Measurements from ENCODE around the gene PRRG2.

GRCh38 chr19:49587227-49587626 is 6.1 kb downstream of the PRRG2 start:
- no peak for TF ChIP-seq CTCF (IDR thresholded peaks at IDR 0.05 in 4 of 5, conservative IDR thresholded peaks at IDR 0.05 in 1 of 5)
- no peak for TF ChIP-seq POLR2A (IDR thresholded peaks at IDR 0.05)

Measured in gastrocnemius medialis (tissue), 4 donors.